ENCODE measurements around the gene CCDC18. TPM values are rescaled to one million over a fixed set of nuclear protein-coding genes. Genes with fewer than 3 reads are reported as not detected.

The CCDC18 gene
- total RNA-seq, 4 donors from 2014 or later, result 1.4 to 4.6 (median 1.8) TPM

- H3K9me3 ChIP-seq, result peaks cover 0 to 8% (median 2%) of the 10 kb centered on the region in 4 donors
- 86% methylated on average over 1 of the region's 1 CpG for WGBS
- DNase-seq (ENCODE audit: extremely low spot score), result no peak
- intact Hi-C loops (cut with DNase I), result no loop called here
- no peak overlapping the region for H3K27ac ChIP-seq (replicated peaks in 1 of 4)
- H3K27me3 ChIP-seq, result no peaks in the 10 kb centered on the region
- no peaks in the 10 kb centered on the region for H3K4me1 ChIP-seq
- no peak overlapping the region for H3K4me3 ChIP-seq
- TF ChIP-seq EP300 (IDR thresholded peaks at IDR 0.05) (no peak), CTCF (IDR thresholded peaks at IDR 0.05) (no peak)
- peaks cover 0 to 11% (median 0%) of the 10 kb centered on the region in 4 donors for H3K36me3 ChIP-seq
These were observed 64.0 kb downstream of the CCDC18 start for GRCh38 chr1:93244298-93245069.

GRCh38 chr1:93251966-93252365 lies 71.4 kb downstream of the CCDC18 start:
- Histone ChIP-seq H3K9me3 (peaks cover 0 to 3% (median 0%) of the 10 kb centered on the region in 4 donors), H3K27ac (replicated peaks in 1 of 4) (no peak overlapping the region), H3K36me3 (peaks cover 0 to 5% (median 0%) of the 10 kb centered on the region in 4 donors), H3K4me1 (no peaks in the 10 kb centered on the region), H3K27me3 (no peaks in the 10 kb centered on the region), H3K4me3 (no peak overlapping the region)
- TF ChIP-seq POLR2A (IDR thresholded peaks at IDR 0.05; ENCODE audit: low read depth), result no peak
- no peak for TF ChIP-seq POLR2AphosphoS5 (IDR thresholded peaks at IDR 0.05)
- no peak for TF ChIP-seq CTCF (IDR thresholded peaks at IDR 0.05)
- TF ChIP-seq EP300 (IDR thresholded peaks at IDR 0.05), result no peak
- 95% methylated on average over 1 of the region's 1 CpG for WGBS
- intact Hi-C loops (cut with DNase I), result no loop called here
- no peak for DNase-seq (ENCODE audit: extremely low spot score)

- Histone ChIP-seq H3K4me1 (no peaks in the 10 kb centered on the region), H3K36me3 (peaks cover 0 to 5% (median 0%) of the 10 kb centered on the region in 4 donors), H3K4me3 (no peak overlapping the region), H3K27me3 (no peaks in the 10 kb centered on the region), H3K27ac (replicated peaks in 1 of 4) (no peak overlapping the region), H3K9me3 (peaks cover 0 to 3% (median 0%) of the 10 kb centered on the region in 4 donors)
- DNase-seq (ENCODE audit: extremely low spot score), result no peak
- intact Hi-C loops (cut with DNase I), result no loop called here
- 92% methylated on average over 1 of the region's 2 CpGs for WGBS
- TF ChIP-seq POLR2A (IDR thresholded peaks at IDR 0.05; ENCODE audit: low read depth), result no peak
- no peak for TF ChIP-seq POLR2AphosphoS5 (IDR thresholded peaks at IDR 0.05)
- no peak for TF ChIP-seq EP300 (IDR thresholded peaks at IDR 0.05)
- TF ChIP-seq CTCF (IDR thresholded peaks at IDR 0.05), result no peak
These were observed 72.1 kb downstream of the CCDC18 start for GRCh38 chr1:93252598-93252997.

GRCh38 chr1:93253516-93253915 lies 73.0 kb downstream of the CCDC18 start:
- Histone ChIP-seq H3K27ac (replicated peaks in 1 of 4) (no peak overlapping the region), H3K9me3 (peaks cover 0 to 3% (median 0%) of the 10 kb centered on the region in 4 donors), H3K4me1 (no peaks in the 10 kb centered on the region), H3K27me3 (no peaks in the 10 kb centered on the region), H3K36me3 (peaks cover 0 to 5% (median 0%) of the 10 kb centered on the region in 4 donors), H3K4me3 (no peak overlapping the region)
- no peak for DNase-seq (ENCODE audit: extremely low spot score)
- intact Hi-C loops (cut with DNase I), result no loop called here
- TF ChIP-seq POLR2A (IDR thresholded peaks at IDR 0.05; ENCODE audit: low read depth), result no peak
- TF ChIP-seq POLR2AphosphoS5 (IDR thresholded peaks at IDR 0.05), result no peak
- no peak for TF ChIP-seq EP300 (IDR thresholded peaks at IDR 0.05)
- TF ChIP-seq CTCF (IDR thresholded peaks at IDR 0.05), result no peak
- WGBS, result 70% methylated on average over 3 of the region's 3 CpGs

Measured in esophagus muscularis mucosa (tissue), 4 donors.